GM12875 (cell line): ENCODE measurements around the gene LUZP1.
"Not testable (repeated sequence)": the region's sequence is repeated elsewhere in the genome, so short reads cannot be mapped to it uniquely, and the experiment has no call there.

Source experiments
- H3K4me3 ChIP-seq: one replicate; pipeline ENCODE4 v1.5.1; 2011; ENCODE audit warnings: low read depth, low read length, control low read depth
- TF ChIP-seq, protein P1 (sequence below): IDR thresholded peaks from 2 replicates; pipeline ENCODE4 v1.5.1; 2011; ENCODE audit warnings: low read depth, mild to moderate bottlenecking, control low read depth, inconsistent platforms, low read length, moderate library complexity, borderline replicate concordance; ENCODE audit not compliant: insufficient read depth

The LUZP1 gene

DNA sequence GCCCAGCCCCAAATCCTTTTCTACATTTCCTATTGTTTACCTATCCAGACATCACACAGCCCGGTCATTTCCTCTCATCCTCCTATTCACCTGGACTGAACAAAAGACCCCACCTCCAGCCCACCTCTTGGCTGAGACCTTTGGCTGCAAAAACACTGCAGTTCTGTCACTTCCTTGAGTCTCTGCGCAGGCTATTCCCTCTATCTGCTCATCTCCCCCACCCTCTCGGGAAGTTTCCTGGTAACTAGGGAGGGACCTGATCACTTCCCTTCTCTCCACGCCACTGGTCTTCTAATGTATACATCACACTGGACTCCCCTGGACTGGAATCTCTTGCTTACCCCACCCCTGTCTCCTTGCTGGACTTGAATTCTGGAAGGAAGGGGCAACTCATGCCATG is 43.3 kb upstream of the LUZP1 start:
- H3K4me3 ChIP-seq = no peak overlapping the region
- TF ChIP-seq, protein P1, sequence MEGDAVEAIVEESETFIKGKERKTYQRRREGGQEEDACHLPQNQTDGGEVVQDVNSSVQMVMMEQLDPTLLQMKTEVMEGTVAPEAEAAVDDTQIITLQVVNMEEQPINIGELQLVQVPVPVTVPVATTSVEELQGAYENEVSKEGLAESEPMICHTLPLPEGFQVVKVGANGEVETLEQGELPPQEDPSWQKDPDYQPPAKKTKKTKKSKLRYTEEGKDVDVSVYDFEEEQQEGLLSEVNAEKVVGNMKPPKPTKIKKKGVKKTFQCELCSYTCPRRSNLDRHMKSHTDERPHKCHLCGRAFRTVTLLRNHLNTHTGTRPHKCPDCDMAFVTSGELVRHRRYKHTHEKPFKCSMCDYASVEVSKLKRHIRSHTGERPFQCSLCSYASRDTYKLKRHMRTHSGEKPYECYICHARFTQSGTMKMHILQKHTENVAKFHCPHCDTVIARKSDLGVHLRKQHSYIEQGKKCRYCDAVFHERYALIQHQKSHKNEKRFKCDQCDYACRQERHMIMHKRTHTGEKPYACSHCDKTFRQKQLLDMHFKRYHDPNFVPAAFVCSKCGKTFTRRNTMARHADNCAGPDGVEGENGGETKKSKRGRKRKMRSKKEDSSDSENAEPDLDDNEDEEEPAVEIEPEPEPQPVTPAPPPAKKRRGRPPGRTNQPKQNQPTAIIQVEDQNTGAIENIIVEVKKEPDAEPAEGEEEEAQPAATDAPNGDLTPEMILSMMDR = no peak

DNA sequence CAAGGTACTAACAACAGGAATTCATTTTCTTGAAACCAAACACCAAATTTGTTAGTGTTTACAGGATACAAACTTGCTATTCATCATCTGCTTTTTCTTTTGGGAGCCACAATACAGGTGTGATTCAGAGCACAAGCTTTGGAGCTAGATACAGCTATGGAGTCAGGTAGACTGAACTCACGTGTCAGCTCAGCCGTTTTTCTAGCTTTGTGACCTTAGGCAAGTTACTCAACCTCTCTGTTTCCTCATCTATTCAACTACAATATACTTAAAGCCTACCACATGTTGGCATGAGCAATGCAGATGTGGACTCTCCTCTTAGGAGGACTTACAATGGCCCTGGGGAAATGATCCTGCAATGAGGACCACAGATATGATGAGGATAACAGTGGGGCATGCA is 42.3 kb upstream of the LUZP1 start:
- no peak overlapping the region for H3K4me3 ChIP-seq
- TF ChIP-seq, protein P1 = no peak

DNA sequence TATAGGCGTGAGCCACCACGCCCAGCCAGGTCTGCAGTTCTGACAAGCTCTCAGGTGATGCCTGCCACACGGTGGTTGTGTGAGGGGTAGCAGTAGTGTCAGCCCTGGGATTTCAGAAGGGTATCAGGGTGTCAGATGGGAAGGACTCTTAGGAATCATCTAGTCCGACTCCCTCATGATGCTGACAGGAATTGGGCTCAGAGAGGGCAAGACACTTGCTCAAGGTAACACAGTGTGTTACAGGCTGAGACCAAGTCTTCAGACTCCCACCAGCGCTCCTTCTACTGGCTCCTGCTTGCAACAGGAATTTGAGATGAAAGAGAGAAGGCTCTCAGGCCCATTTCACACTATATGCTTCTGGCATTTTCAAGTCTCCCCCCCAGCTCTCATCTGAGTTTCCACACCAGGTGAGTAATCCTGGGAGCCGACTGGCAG is 41.7 kb upstream of the LUZP1 start:
- H3K4me3 ChIP-seq = no peak overlapping the region
- TF ChIP-seq, protein P1 = 0 out of 2 replicates have a peak, but pooled peaks have one; percentile 13

DNA sequence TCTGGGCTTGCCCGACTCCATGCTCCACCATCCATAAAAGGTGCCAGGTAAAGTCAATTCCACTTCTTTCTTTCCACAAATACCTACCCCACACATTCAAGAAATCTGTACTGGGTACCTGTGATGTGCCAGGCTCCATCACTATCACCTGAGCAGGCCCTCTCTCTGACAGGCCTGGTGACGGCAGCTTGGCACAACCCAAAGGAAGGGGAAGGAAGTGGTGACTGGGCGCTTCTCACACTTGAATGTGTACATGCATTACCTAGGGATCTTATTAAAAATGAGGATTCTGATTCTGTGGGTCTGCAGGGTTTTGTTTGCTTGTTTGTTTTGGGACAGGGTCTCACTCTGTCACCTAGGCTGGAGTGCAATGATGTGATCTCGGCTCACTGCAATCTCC is 41.1 kb upstream of the LUZP1 start:
- TF ChIP-seq, protein P1 = no peak

DNA sequence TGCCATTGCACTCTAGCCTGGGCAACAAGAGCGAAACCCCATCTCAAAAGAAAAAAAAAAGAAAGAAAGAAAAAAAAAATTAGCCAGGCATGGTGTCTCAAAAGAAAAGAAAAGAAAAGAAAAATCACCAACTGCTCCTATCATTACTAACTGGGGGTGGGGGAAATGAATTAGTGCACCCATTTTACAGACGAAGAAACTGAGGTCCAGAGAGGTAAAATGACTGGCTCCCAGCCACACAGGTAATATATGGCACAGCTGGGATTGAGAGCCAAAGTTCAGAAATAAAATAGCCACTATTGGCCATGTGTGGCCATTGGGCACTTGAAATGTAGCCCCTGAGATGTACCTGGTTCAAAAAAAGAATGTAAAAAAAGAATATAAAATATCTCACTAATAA is 39.9 kb upstream of the LUZP1 start:
- H3K4me3 ChIP-seq = no peak overlapping the region
- TF ChIP-seq, protein P1 = no peak

More for the DNA sequence above, 41.1 kb upstream of the LUZP1 start:
- no peak overlapping the region for H3K4me3 ChIP-seq

DNA sequence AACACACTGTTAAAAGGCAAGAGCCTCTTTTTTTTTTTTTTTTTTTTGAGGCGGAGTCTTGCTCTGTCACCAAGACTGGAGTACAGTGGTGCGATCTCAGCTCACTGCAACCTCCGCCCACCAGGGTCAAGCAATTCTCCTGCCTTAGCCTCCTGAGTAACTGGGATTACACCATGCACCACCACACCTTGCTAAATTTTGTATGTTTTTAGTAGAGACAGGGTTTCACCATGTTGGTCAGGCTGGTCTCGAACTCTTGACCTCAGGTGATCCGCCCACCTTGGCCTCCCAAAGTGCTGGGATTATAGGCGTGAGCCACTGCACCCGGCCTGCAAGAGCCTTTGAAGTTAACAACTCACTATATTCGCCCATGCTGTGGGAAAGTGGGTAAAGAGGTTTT is 39.1 kb upstream of the LUZP1 start:
- H3K4me3 ChIP-seq = not testable (repeated sequence)

DNA sequence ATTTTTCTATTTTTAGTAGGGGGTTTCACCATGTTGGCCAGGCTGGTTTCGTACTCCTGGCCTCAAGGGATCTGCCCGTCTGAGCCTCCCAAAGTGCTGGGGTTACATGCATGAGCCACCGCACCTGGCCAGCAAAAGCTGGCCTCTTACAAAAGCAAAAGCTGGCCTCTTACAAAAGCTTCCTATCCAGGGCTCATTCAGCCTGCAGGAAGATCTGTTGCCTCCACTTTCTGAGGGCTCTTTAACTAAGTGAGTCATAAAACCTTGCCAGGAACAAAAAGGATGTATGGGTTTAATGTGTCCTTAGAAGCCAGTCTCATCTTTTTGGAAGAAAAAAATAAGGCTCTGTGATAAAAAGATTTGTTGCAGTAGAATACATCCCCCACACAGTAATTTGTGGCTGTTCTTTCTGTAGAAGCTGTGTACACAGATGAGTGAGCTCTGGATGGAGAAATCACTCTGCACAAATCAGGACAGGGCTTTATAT is 33.6 kb upstream of the LUZP1 start:
- H3K4me3 ChIP-seq = no peak overlapping the region
- TF ChIP-seq, protein P1 = no peak

DNA sequence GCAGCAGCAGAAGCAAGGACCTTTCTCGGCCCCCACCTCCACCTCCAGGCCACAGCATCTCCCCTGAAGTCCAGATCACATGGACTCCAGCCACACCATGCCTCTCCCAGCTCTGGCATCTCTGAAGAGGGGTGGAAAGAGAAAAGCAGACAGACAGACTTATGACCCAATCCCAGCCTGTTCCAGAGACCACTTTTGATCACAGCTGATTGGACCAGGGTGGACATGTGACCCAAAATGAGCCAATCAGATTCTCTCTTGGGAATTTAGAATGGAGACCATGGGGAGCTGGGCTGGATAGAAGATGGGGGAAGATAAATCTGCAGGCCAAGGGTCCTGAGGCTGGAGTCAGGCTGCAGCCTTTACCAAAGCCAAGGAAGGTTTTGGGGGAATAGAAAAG is 32.2 kb upstream of the LUZP1 start:
- no peak overlapping the region for H3K4me3 ChIP-seq
- TF ChIP-seq, protein P1 = no peak
